Pancreas (tissue), 10 donors: Measurements from ENCODE around the gene ATG4D. TPM values are rescaled to one million over a fixed set of nuclear protein-coding genes. Genes with fewer than 3 reads are reported as not detected.
"Not testable (repeated sequence)": the region's sequence is repeated elsewhere in the genome, so short reads cannot be mapped to it uniquely, and the experiment has no call there.

Experiments used
- ATAC-seq, 4 donors: fragments of 200-7000 bp; cut with Tn5 transposase; one replicate each; pipeline versions ENCODE4 v1.8.0 to v1.9.1; 2020; ENCODE audit warnings: mild to moderate bottlenecking in 4 of 4, moderate library complexity in 4 of 4
- DNase-seq, 6 donors: peaks; one replicate each; pipeline ENCODE4 v3.0.0-alpha.2; 2020
- FAIRE-seq: peaks from 2 replicates; lab custom pipeline; 2012; peaks lifted over from hg19 to GRCh38; lab: Jason Lieb, UNC
- H3K27ac ChIP-seq, 4 donors: fragments of 200-600 bp; sonication (generic); 1 replicate in 3 of 4; 2 replicates in 1 of 4; pipeline versions ENCODE4 v1.5.0 to v1.8.0; 2020
- H3K27me3 ChIP-seq, 4 donors: fragments of 200-600 bp; one replicate each; pipeline ENCODE4 v1.8.0; 2021
- H3K36me3 ChIP-seq, 3 donors: fragments of 200-600 bp; sonication (generic) in 1 of 3; one replicate each; pipeline versions ENCODE4 v1.5.0 to v1.8.0; 2020 to 2021
- H3K4me1 ChIP-seq, 3 donors: fragments of 200-600 bp; one replicate each; pipeline ENCODE4 v1.8.0; 2021
- H3K4me3 ChIP-seq, 4 donors: fragments of 200-600 bp; sonication (generic) in 2 of 4; one replicate each; pipeline versions ENCODE4 v1.5.0 to v1.8.0; 2020 to 2021
- H3K9me3 ChIP-seq, 4 donors: fragments of 200-600 bp; one replicate each; pipeline ENCODE4 v1.8.0; 2021
- CTCF ChIP-seq, 4 donors: fragments of 200-600 bp; sonication (generic) in 3 of 4; IDR thresholded peaks; one replicate each; pipeline versions ENCODE4 v1.5.0 to v1.8.0; 2021; ENCODE audit warnings: antibody characterized with exemption in 4 of 4
- WGBS, 2 donors: extraction: QIAGEN DNeasy Blood & Tissue Kit; methylation state at CpG; one replicate each; pipeline ENCODE4 v1.1.7; 2013; 5-methylcytosine and 5-hydroxymethylcytosine counted together
- intact Hi-C, 3 donors: fragments of 100-400 bp; cut with DNase I; formaldehyde crosslinking; loops; one replicate each; pipeline versions ENCODE4 v1.11.1 to v1.14.2; 2022
- polyA plus RNA-seq, 2 donors: library from polyadenylated mRNA; stranded (reverse); fragments of 200-250 nt; gene quantifications; one replicate each; pipeline ENCODE4 v1.2.3, GENCODE V29; 2013
- total RNA-seq, 6 donors: library from RNA; stranded (reverse); fragmentation: NEBNext Ultra II Directional in 4 of 6; extraction: Animal tissue kit (Norgen Biotek cat#: 25700) in 4 of 6; gene quantifications; one replicate each; pipeline versions ENCODE4 v1.2.1 to v1.2.4, GENCODE V29; 2021 to 2023
- donor health status: healthy with polysubstance abuse.
- donor health status: DM: no; HTN: no; CAD: no; lungs with moderate emphysema.
- donor health status: DM: no; HTN: no; CAD: no.
- donor health status: control.
- donor health status: control.
- donor health status: Bipolar disorder and iron deficiency.
- donor health status: DM: yes; HTN: yes; CAD: no.
- donor health status: DM: no; HTN: no; CAD: no.
- donor health status: DM: no; HTN: no; CAD: no.
- donor health status: DM: yes; HTN: yes; CAD: no.

ATG4D gene
- total and polyA plus RNA-seq, 8 donors, result 12.9 to 62.1 (median 22.7) TPM

DNA sequence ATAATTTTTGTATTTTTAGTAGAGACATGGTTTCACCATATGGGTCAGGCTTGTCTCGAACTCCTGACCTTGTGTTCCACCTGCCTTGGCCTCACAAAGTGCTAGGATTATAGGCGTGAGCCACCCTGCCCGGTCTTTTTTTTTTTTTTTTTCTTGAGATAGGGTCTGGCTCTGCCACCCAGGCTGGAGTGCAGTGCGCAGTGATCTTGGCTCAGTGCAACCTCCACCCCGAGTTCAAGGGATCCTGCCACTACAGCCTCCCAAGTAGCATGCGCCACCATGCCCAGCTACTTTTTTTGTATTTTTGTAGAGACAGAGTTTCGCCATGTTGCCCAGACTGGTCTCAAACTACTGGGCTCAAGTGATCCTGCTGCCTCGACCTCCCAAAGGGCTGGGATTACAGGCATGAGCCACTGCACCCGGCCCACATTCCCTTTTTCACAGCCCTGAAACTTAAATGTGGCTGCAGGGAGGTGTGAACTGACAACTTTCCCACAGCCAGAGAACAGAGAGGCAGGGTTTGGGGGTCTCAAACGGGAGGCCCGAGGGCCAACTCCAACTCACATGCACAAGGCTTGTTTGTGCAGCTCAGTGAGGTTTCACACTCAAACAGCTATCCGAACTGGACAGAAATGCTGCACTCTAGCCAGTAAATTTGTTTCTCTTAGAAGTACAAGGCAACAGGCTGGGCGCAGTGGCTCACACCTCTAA is 22.1 kb upstream of the ATG4D start:
- FAIRE-seq (no peak), DNase-seq (no peak), ATAC-seq (peak; percentile 23 to 37 (median 28))
- H3K4me3 ChIP-seq, result no peak overlapping the region
- peak overlapping the region; percentile 72 to 81 (median 79) for H3K27ac ChIP-seq
- TF ChIP-seq CTCF (IDR thresholded peaks at IDR 0.05), result no peak
- H3K4me1 ChIP-seq, result peaks cover 6 to 19% (median 7%) of the 10 kb centered on the region in 3 donors
- intact Hi-C loops, result no loop called here
- no peaks in the 10 kb centered on the region for H3K27me3 ChIP-seq
- H3K9me3 ChIP-seq, result no peaks in the 10 kb centered on the region
- 34 to 40% methylated on average over 13 of the region's 13 CpGs for WGBS, 2 donors
- H3K36me3 ChIP-seq, result no peaks in the 10 kb centered on the region

GRCh38 chr19:10523135-10523636 is 20.5 kb upstream of the ATG4D start:
- Histone ChIP-seq H3K9me3 (no peaks in the 10 kb centered on the region), H3K36me3 (no peaks in the 10 kb centered on the region), H3K27me3 (no peaks in the 10 kb centered on the region), H3K4me3 (no peak overlapping the region), H3K4me1 (peaks cover 6 to 8% (median 7%) of the 10 kb centered on the region in 3 donors), H3K27ac (no peak overlapping the region)
- DNase-seq (no peak), ATAC-seq (no peak), FAIRE-seq (no peak)
- WGBS, 2 donors, result 75 to 79% methylated on average over 3 of the region's 3 CpGs
- TF ChIP-seq CTCF (IDR thresholded peaks at IDR 0.05), result no peak
- intact Hi-C loops, result no loop called here

GRCh38 chr19:10525636-10526035 is 18.1 kb upstream of the ATG4D start:
- TF ChIP-seq CTCF (IDR thresholded peaks at IDR 0.05), result no peak
- intact Hi-C loops, result no loop called here
- H3K27ac ChIP-seq, result no peak overlapping the region
- no peaks in the 10 kb centered on the region for H3K27me3 ChIP-seq
- no peak for FAIRE-seq
- H3K36me3 ChIP-seq, result no peaks in the 10 kb centered on the region
- ATAC-seq, result no peak
- H3K4me3 ChIP-seq, result no peak overlapping the region
- no peaks in the 10 kb centered on the region for H3K9me3 ChIP-seq
- WGBS, 2 donors, result 92 to 93% methylated on average over 7 of the region's 7 CpGs
- no peak for DNase-seq
- H3K4me1 ChIP-seq, result no peaks in the 10 kb centered on the region

- H3K27me3 ChIP-seq, intact Hi-C loops, ATAC-seq, H3K27ac ChIP-seq, H3K9me3 ChIP-seq, H3K4me1 ChIP-seq, H3K4me3 ChIP-seq, FAIRE-seq, H3K36me3 ChIP-seq, DNase-seq: not testable (repeated sequence)
- 90 to 93% methylated on average over 8 of the region's 8 CpGs for WGBS, 2 donors
Measured at GRCh38 chr19:10526887-10527286, 16.8 kb upstream of the ATG4D start.

GRCh38 chr19:10532457-10532856 is 11.2 kb upstream of the ATG4D start:
- ATAC-seq (no peak), DNase-seq (no peak), FAIRE-seq (no peak)
- WGBS, 2 donors, result 96 to 98% methylated on average over 1 of the region's 1 CpG
- Histone ChIP-seq H3K27me3 (no peaks in the 10 kb centered on the region), H3K4me3 (no peak overlapping the region), H3K36me3 (no peaks in the 10 kb centered on the region), H3K27ac (no peak overlapping the region), H3K4me1 (no peaks in the 10 kb centered on the region), H3K9me3 (no peaks in the 10 kb centered on the region)
- intact Hi-C loops, result no loop called here
- TF ChIP-seq CTCF (IDR thresholded peaks at IDR 0.05), result no peak
